AG08396 (cell line): Measurements from ENCODE around the gene MEIOSIN.
"Not testable (repeated sequence)": the region's sequence is repeated elsewhere in the genome, so short reads cannot be mapped to it uniquely, and the experiment has no call there.

Experiments
- DNase-seq: peaks from one replicate; pipeline ENCODE4 v3.0.0; 2012; ENCODE audit warnings: low spot score, mixed read lengths

MEIOSIN gene

DNA sequence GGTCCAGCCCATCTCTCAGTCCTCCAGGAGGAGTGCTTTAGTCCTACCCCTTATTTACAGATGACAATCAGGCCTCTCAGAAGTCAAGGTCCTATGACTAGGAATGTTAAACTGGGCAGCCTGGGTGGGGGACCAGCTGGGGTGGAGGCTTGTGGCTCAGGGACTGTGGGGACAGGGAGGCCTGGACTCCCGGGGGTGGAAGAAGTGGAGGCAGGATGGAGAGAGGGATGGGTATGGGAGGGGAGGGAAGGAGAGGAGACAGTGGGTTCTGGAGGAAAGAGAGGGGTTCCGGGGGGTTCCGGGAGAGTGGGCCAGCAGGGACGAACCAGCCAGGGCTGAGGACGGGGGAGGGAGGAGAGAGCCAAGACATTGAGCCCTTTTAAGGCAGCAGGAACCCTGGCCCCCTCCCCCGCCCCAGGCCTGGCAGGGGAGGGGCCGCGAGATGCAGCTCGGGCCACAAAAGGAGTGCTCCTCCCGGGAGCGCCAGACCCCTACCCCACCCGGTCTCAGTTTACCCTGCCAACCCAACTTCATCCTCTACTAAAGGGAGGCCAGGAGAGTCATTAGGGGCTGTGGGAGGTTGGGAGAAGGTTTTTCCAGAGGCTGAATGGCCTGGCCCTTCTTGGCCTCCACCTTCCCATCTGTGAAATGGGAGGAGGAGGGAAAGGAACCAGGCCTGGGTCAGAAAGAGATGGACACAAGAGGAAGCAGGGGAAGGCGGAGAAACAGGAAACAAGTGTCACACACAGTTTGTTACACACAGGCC is 47.4 kb downstream of the MEIOSIN start:
- DNase-seq, result no peak

DNA sequence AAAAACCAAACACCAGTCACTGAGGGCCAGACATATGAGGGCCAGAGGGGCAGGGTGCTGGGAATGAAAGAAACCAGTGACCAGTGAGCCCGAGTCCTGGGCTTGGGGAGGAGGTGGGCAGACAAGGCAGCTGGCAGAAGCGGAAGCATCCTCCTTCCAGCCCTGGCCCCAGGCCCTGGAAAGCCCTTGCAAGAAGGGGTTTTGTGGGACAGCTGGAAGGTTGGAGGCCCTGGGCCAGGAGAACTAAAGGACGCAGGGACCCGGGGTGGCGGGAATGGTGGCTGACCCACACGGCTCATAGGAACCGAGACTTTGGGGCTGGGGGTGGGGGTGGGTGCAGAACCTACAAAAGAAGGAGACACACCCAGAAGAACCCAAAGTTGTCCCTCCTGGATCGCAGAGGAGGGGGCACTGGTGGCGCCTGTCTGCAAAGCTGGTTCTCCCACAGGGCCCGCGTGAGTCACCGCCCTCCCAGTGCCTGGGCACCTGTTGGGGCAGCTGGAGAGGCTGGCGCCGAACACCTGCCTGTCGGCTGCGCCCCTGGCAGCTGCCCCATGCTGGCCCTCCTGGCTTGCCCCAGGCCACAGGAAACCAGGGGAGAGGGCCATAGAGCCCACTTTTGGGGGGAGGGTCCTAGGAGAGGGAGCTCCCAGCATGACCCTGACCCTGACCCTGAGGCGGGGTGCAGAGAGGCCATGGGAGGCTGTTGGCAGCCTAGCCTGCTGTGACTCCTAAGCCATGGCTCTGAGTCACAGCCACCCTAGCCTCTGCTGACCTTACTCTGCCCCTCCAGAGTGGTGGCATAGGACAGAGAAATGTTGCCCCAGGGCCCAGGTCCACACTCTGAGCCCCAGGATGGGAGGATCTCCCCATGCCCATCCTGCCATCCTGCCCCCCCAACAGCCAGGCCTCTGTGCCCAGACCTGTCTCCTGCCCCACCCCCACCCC is 48.2 kb downstream of the MEIOSIN start:
- DNase-seq, result peak; percentile 67

DNA sequence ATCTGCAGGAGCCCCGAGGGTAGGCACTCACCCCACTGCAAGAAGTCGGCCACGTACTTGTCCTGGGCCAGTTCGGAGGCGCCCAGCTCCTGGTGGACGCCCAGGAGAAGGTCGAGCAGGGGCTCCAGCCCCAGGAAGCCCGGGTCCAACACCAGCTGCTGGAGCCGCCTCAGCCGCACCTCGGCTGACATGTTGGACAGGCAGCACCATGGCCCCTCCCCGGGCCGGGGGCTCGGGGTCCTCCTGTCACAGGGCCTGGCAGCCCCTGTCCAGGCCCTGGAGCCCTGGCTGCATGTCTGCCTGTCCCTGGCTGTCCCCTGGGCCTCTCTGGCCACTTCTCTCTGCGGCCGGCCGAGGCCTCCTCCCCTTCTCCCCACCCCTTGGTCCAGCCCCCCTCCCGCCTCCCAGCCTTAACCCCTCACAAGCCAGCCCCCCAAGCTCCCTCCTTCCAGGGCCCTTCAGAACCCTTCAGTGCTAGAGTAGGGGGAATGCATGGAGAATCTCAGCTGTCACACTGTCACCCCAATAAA is 49.0 kb downstream of the MEIOSIN start, which contains the start of gene DMPK:
TSS of gene DMPK (minus strand) at position 329 of the 530 bp plus-strand sequence. CDS start at position 191, 138 bp downstream.
- DNase-seq, result peak; percentile 70

DNA sequence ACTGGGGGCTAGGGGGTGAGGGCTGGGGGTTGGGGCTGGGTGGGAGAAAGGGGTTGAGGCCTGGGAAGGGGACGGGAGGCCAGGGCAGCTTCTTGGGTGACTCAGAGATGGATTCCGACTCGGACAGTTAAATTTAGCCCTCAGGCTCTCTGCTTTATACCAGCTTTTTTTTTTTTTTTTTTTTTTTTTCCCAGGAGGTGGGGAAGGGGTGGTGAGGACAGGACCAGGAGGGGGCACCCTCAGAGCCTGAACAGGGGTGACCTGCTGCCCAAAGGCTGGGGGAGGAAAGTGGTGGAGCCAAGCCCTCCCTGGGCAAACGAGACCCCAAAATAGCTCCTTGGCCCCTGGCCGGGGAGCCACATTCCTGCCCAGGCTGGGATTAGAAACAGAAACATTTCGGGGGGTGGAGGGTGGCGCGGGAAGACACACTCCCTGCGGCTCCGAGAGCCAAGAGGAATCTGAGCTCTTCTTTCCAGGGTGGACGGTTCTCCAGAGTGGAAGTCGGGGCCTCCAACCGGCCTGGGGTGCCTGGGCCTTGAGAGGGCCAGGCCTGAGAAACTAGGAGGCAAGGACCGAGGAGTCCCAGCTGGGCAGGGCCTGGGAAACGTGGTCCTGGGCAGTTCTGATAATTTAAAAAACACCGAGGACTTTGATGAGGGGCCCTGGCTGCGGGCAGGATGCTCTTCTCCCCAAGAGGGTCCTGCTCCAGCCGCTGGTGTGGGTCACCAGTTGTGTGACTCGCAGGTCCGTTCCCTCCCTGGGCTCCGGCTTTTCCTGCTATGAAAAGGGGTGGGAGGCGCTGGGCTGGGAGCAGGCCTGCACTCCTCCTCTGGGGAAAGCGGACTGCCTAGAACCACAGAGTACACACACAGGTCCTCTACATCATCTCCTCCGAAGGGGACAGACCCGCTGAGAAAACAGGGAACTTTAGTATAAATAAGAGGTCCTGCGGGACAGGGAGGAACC is 49.9 kb downstream of the MEIOSIN start:
- DNase-seq, result peak; percentile 88

DNA sequence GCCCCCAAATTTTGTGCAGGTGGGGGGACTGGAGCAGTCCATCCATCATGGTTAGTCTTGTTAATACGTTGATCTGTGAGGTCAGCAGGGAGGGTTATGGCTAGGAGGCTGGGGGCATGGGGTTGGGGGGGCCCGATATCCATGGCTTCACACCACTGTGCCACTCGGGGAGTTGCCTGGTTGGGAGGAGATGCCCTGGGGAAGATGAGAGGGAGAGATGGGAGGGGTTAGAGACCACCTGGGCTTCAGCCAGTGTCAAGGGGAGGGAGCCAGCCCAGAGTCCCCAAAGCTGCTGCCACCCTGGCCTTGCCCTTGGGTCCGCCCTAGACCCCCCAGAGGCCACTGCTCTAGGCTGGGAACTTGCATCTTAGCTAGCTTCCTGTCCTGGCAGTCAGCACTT is 50.9 kb downstream of the MEIOSIN start:
- DNase-seq, result no peak

DNA sequence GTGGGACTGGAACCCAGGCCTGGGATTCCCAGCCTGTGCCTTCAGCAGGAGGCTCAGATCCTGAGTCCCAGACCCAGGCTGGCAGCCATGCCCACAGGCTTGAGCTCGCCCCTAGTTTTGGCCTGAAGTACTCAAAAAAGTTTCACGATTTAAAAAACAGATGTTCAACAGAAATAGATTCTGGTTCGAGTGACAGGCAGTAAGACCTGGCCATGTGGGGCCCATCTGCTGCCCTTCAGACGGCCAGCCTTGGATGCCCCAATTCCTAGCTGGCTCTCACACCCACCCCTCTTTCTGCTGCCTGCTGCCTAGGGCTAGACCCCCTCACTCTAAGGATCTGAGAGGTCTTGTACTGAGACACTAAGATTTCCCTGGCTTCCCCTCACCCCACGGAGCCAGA is 51.9 kb downstream of the MEIOSIN start:
- DNase-seq, result no peak

DNA sequence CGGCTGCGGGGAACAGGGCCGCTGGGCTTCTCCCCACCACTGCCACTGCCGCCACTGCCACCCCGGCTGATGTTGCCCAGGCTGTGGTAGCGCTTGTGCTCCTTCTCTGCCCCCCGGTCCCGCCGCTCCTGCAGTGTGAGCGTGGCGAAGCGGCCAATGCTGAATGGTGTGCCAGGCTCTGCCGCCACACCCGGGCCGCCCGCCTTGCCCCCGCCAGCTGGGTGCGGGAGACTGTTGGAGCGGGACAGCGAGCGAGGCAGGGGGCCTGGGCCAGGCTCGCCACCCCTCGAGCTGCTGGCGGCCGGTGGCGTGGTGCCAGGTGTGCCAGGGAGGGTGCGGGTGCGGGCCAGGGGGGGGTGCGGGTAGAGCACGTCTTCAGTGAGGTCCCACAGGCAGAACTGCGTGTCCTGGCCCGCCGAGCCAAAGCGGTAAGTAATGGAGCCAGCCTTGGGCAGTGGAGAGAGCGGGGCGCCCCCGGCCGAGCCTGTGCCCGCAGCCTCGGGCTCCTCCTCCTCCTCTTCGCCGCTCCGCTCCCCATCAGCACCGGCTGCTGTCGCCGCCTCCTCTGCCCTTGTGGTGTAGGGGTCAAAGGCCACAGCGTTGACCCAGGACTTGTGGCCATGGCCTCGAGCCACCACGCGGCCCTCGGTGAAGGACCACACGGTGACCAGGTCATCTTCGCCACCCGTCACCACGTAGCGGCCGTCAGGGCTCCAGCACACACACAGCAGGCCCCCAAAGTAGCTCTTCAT is 52.7 kb downstream of the MEIOSIN start:
- no peak for DNase-seq

GRCh38 chr19:45786533-45786894 is 53.3 kb downstream of the MEIOSIN start:
- DNase-seq, result no peak

GRCh38 chr19:45789035-45789786 is 56.0 kb downstream of the MEIOSIN start:
- DNase-seq, result no peak

GRCh38 chr19:45790942-45791341 is 57.7 kb downstream of the MEIOSIN start:
- no peak for DNase-seq

DNA sequence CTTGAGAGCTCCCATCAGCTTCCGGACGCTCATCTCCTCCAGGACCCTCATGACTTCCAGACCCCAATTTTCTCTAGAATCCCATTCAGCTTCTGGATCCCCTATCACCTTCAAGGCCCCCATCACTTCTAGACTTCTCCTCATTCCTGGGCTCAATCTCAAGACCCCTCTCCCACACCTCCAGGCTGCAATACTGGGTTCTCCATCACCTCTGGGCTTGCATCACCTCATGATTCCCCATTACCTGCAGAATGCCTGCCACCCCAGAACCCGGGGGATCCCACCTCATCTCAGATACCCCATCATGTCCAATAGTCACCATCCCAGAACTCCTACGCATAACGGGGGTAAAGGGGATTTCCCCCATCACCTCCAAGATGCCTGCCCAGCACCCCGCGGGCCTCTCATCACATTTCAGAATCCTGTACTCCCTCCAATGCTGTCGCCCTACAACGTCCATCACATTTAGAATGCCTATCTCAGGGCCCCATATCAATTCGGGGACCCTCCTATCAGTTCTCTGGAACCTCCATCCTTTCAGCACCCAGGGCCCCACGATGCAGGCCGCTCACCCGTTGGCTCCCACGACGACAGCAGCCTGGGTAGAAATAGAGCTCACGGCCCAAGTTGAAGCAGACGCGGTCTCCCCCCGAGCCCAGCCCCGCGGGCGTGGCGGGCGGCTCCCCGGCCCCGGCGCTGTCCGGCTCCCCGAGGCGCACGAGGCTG is 58.7 kb downstream of the MEIOSIN start:
- DNase-seq, result no peak

DNA sequence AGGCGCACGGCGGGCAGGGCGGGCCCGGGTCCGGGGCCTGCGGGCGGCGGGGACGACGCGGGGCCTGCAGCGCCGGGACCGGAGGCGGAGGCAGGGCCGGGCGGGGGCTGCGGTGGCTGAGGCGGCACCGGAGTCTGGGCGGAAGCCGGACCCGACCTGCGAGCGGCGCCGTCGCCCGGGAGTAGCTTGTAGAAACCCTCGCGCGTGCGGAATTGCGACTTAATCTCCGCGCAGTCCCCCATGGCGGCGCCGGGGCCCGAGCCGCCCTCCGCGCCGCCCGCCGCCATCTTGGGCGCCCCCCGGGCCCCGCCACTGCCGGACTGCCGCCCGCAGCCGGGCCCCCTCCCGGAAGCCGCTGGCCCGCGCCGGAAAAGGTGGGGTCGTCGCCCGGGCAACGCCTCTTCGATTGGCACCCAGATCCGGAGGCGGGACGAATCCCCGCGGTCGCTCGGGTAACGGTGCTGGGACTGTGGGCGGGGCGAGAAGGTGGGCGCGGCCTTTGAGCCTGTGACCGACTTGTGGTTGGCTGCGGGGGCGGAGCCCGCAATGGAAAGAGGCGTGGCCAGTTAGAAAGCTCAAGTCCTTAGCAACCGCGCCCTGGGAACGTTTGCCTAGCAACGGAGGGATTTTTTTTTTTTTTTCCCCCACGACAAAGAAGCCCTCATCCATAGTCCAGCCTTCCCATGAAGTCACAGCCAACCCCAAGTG is 59.4 kb downstream of the MEIOSIN start, which contains the start of gene DMWD:
TSS of gene DMWD (minus strand) at position 376 of the 708 bp plus-strand sequence. CDS start at position 287, 89 bp downstream.
- DNase-seq, result peak; percentile 98

DNA sequence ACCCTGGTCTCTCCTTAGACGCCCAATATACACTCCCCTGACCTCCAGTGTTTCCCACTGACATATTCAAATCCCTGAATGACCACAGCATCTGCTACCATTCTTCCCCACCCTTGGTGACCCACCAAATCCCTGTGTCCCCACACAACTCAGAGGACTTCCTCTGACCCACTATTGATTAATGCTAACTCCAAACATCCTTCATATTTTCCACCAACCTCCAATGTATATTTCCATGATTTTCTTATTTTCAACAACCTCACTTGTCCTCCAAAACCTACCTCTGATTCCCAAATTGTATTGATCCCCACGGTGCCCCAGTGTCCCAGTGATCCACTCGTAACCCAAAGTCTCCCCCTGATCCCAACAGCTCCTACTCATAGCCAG is 59.9 kb downstream of the MEIOSIN start:
- DNase-seq, result no peak

DNA sequence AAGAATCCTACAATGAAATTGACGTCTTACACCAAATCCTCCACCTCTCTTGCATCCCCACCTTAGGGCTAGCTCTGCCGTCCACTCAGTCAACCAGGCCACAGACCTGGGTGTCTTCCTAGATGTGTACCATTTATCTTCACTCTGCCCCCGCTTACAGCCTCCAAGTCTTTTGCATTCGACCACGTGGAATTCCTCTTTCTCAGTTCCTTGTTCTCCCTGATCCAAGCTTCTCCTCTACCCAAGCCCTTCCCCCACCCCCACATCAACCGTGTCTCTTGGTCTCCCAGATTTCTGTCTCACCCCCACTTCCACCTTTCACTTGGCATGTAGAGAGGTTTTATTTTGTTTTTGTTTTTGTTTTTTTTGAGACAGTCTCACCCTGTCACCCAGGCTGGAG is 60.6 kb downstream of the MEIOSIN start:
- no peak for DNase-seq

DNA sequence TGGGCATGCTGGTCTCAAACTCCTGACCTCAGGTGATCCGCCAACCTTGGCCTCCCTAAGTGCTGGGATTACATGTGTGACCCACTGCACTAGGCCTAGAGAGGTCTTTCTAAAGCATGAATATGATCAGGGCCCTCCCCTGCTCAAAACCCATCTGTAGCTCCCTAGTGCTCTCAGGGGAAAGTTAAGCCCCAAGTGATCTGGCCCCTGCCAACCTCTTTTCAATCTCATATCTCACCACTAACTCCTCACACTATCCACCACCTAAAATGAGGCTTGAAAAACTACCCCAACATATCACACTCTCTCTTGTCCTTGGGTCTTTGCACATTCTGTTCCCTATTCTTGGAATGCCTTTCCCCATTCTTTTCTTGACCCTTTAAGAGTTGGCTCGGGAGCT is 61.4 kb downstream of the MEIOSIN start:
- no peak for DNase-seq

- DNase-seq, result peak; percentile 86
These were observed 65.8 kb downstream of the MEIOSIN start for GRCh38 chr19:45798995-45799517.

DNA sequence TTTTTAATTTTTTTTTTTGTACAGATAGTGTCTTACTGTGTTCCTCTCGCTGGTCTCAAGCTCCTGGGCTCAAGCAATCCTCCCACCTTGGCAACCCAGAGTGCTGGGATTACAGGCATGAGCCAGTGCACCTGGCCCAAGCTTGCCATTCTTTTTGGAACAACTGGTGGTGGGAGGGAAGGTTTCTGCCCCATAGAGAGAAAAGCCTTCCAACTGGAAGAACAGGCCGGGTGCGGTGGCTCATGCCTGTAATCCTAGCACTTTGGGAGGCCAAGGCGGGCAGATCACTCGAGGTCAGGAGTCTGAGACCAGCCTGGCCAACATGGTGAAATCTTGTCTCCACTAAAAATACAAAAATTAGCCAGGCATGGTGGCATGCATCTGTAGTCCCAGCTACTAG is 66.3 kb downstream of the MEIOSIN start:
- not testable (repeated sequence) for DNase-seq

- no peak for DNase-seq
These were observed 66.9 kb downstream of the MEIOSIN start for GRCh38 chr19:45800070-45800553.
